Kidney (tissue), 14 donors: ENCODE measurements around the gene THUMPD1. TPM values are rescaled to one million over a fixed set of nuclear protein-coding genes. Genes with fewer than 3 reads are reported as not detected.

Experiments used
- DNase-seq, 5 donors: peaks; one replicate each; pipeline ENCODE4 v3.0.0-alpha.2; 2013 to 2020
- FAIRE-seq: peaks from 2 replicates; lab custom pipeline; 2012; peaks lifted over from hg19 to GRCh38; lab: Jason Lieb, UNC
- H3K27ac ChIP-seq, 2 donors: one replicate each; pipeline ENCODE4 v1.7.0; 2013; ENCODE audit warnings: low read depth in 2 of 2, low read length in 2 of 2, inconsistent platforms in 1 of 2
- H3K27me3 ChIP-seq: one replicate; pipeline ENCODE4 v1.7.1; 2013; ENCODE audit warnings: low read length, inconsistent platforms; ENCODE audit not compliant: control insufficient read depth, insufficient read depth
- H3K36me3 ChIP-seq, 3 donors: one replicate each; pipeline versions ENCODE4 v1.7.0 to v1.7.1; 2013; ENCODE audit warnings: low read length in 3 of 3, control low read depth in 1 of 3, inconsistent platforms in 1 of 3; ENCODE audit not compliant: insufficient read depth in 3 of 3, control insufficient read depth in 2 of 3
- H3K4me1 ChIP-seq, 3 donors: one replicate each; pipeline versions ENCODE4 v1.7.0 to v1.7.1; 2013; ENCODE audit warnings: low read length in 3 of 3, inconsistent platforms in 1 of 3, low read depth in 1 of 3; ENCODE audit not compliant: control insufficient read depth in 2 of 3, insufficient read depth in 2 of 3
- H3K4me3 ChIP-seq, 3 donors: one replicate each; pipeline versions ENCODE4 v1.7.0 to v1.8.1; 2013; ENCODE audit warnings: low read length in 3 of 3, control low read depth in 1 of 3, inconsistent platforms in 1 of 3
- H3K9ac ChIP-seq, 3 donors: one replicate each; pipeline versions ENCODE4 v1.7.0 to v1.7.1; 2013; ENCODE audit warnings: low read length in 3 of 3, control low read depth in 1 of 3, inconsistent platforms in 1 of 3
- H3K9me3 ChIP-seq, 3 donors: one replicate each; pipeline versions ENCODE4 v1.7.0 to v1.7.1; 2013; ENCODE audit warnings: low read length in 3 of 3, control low read depth in 1 of 3, inconsistent platforms in 1 of 3; ENCODE audit not compliant: control insufficient read depth in 2 of 3, insufficient read depth in 1 of 3
- CTCF ChIP-seq: IDR thresholded peaks from 3 replicates; pipeline ENCODE4 v1.5.1; 2012; ENCODE audit warnings: mild to moderate bottlenecking, moderate library complexity, borderline replicate concordance; ENCODE audit not compliant: insufficient read depth; ENCODE audit errors: extremely low read depth
- intact Hi-C: fragments of 100-400 bp; cut with DNase I; formaldehyde crosslinking; loops from one replicate; pipeline ENCODE4 v1.11.1; 2022
- polyA plus RNA-seq: library from polyadenylated mRNA; stranded (reverse); fragments of 350-450 nt; fragmentation: Illumina TruSeq; extraction: RNeasy Lipid Tissue Mini Kit (QIAGEN cat#74804); gene quantifications from one replicate; pipeline ENCODE4 v1.2.3, GENCODE V29; 2014; ENCODE audit warnings: low read depth, low replicate concordance; ENCODE audit not compliant: insufficient read depth
- total RNA-seq: library from RNA; stranded (reverse); fragmentation: NEBNext Ultra II Directional; extraction: Animal tissue kit (Norgen Biotek cat#: 25700); gene quantifications from one replicate; pipeline ENCODE4 v1.2.1, GENCODE V29; 2021
- donor health status: control.
- donor health status: control.
- donor health status: control.
- donor health status: control.
- donor health status: control.
- donor health status: DM: yes; HTN: yes; CAD: no.
- donor health status: Normal renal cell carcinoma (clear cell type).

Gene THUMPD1
- total and polyA plus RNA-seq, 2 donors from 2014 or later, result 16.8 to 45.8 TPM

DNA sequence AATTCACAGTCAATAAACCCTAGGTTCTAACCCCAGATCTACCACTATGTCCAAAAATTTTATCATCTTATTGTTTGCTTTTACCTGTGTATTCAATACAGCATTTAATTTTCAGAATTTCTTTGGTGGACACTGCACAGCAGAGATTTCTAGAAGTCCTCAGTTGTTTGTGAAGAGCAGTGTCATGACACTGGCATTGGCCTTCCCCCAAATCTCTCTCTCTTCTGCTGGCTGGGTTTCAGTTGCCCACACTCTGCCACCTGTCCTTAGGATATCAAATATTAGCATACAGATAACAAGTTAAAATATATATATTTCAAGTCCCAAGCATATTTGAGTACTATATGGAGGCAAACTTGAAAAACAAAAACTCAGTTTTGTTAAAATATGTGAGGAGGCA is 2.0 kb upstream of the THUMPD1 start:
- FAIRE-seq, result no peak
- H3K4me3 ChIP-seq, result no peak overlapping the region
- no peak overlapping the region for H3K9ac ChIP-seq
- H3K27me3 ChIP-seq, result no peaks in the 10 kb centered on the region
- TF ChIP-seq CTCF, result no peak
- peaks cover 2 to 11% (median 7%) of the 10 kb centered on the region in 3 donors for H3K4me1 ChIP-seq
- peaks cover 3% of the 10 kb centered on the region in 3 donors for H3K36me3 ChIP-seq
- no peak for DNase-seq
- peaks cover 0 to 12% (median 0%) of the 10 kb centered on the region in 3 donors for H3K9me3 ChIP-seq
- no peak overlapping the region for H3K27ac ChIP-seq
- intact Hi-C loops, result no loop called here

DNA sequence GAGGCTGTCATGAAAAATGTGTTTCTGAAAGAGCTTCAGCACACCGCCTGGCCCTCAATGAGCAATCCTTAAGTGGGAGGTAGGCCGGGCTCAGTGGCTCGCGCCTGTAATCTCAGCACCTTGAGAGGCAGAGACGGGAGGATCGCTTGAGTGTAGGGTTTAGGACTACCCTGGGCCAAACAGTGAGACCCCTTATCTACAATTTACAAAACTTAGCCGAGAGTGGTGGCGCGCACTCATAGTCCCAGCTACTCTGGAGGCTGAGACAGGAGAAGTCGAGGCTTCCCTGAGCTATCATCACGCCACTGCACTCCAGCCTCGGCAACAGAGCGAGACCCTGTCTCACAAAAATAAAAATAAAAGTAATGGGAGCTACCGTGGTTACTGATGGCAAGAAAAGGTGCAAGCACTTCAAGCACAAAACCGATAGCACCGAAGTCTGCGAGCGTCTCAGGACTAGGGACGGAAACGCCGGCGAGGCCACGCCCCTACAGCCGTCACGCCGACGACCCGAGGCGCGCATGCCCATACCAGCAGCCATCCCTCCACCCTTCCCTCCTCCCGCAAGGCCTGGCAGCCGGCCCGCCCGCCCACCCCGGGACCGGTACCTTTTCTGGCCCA is 607 bp downstream of the THUMPD1 start:
- peak overlapping the region; percentile 99 to 100 for H3K27ac ChIP-seq
- peaks cover 2 to 13% (median 7%) of the 10 kb centered on the region in 3 donors for H3K4me1 ChIP-seq
- no peak for TF ChIP-seq CTCF
- H3K9ac ChIP-seq, result peak overlapping the region; percentile 92 to 97 (median 95)
- H3K9me3 ChIP-seq, result no peaks in the 10 kb centered on the region
- H3K27me3 ChIP-seq, result no peaks in the 10 kb centered on the region
- intact Hi-C loops, result no loop called here
- DNase-seq (peak; percentile 90 to 95 (median 92)), FAIRE-seq (no peak)
- peak overlapping the region; percentile 70 to 96 (median 96) for H3K4me3 ChIP-seq
- peaks cover 12 to 21% (median 15%) of the 10 kb centered on the region in 3 donors for H3K36me3 ChIP-seq

DNA sequence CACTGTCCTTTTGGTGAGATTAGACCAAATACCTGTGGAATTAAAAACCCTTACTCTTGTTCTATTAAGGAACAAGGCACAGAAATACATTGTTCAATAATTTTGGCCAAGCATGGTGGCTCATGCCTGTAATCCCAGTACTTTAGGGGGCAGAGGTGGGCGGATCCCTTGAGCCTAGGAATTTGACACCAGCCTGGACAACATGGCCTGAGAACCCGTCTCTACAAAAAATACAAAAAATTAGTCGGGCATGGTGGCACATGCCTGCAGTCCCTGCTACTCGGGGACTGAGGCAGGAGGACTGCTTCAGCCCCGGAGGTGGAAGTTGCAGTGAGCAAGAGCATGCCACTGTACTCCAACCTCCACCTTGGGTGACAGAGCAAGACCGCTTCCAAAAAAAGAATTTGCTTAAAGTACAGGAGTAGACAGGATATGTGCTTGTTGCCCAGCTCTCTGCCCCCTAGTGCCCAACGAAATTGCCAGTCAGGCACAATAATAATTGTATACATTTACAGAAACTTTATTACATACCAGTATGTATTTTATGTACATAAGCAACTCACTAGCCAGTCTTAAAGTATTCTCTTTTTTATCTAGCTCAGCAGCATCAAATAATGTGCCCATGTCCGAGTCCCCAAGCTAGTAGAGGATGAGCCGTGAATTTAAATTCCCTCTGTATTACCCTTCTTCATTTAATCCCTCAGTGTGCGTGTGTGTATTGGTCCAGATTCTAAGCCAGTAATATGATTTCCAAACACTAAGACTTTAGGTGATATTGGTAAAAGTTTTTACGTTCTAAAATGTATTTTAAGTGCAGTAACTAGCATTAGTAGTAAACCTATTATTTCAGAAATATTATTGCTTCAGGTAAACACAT is 1.4 kb downstream of the THUMPD1 start:
- peak overlapping the region; percentile 25 to 71 for H3K27ac ChIP-seq
- H3K27me3 ChIP-seq, result no peaks in the 10 kb centered on the region
- H3K4me1 ChIP-seq, result peaks cover 2 to 13% (median 7%) of the 10 kb centered on the region in 3 donors
- intact Hi-C loops, result no loop called here
- no peaks in the 10 kb centered on the region for H3K9me3 ChIP-seq
- peak overlapping the region; percentile 84 to 95 (median 94) for H3K9ac ChIP-seq
- peak overlapping the region; percentile 70 to 96 (median 96) for H3K4me3 ChIP-seq
- peak in 1 of 5 donors; percentile 14 for DNase-seq
- peak; percentile 33 for TF ChIP-seq CTCF
- FAIRE-seq, result no peak
- peaks cover 16 to 29% (median 17%) of the 10 kb centered on the region in 3 donors for H3K36me3 ChIP-seq
